ENCODE results near the gene GRXCR1.

Gene GRXCR1

DNA sequence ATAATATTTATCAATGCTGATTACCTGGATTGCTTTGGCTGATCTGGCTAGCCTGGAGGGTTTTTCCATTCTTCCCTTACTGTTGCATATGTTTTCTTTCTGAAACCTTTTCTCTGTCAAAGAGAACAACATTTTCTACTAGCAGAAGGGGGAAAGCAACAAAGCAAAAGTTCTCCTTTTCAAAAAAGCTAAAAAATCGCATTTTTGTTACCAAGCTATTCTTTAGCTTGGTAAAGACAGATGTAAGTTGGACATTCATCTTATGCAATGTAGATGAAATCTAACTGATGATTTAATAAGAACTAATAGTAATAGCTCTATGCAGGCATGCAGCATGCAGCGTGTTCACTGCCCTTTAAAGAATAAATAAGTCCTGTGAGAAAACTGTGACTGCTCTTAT lies at the start of gene GRXCR1:
GRXCR1 (plus strand) TSS at position 301 of the 400 bp plus-strand sequence. CDS start 554 bp downstream, outside the sequence.
- no peaks in the 10 kb centered on the region for H3K4me1 ChIP-seq (ENCODE audit: control insufficient read depth in 2 of 2, insufficient read depth in 2 of 2, low read length in 2 of 2)
- no peak within 1 kb of the TSS for H3K27ac ChIP-seq (ENCODE audit: low read depth in 2 of 2, low read length in 2 of 2)
- no peak within 1 kb of the TSS for H3K4me3 ChIP-seq (ENCODE audit: low read length in 2 of 2)
- no peaks in the 10 kb centered on the region for H3K27me3 ChIP-seq (ENCODE audit: control insufficient read depth in 2 of 2, insufficient read depth in 2 of 2, low read length in 2 of 2)
- H3K9ac ChIP-seq (ENCODE audit: low read depth in 1 of 2, low read length in 2 of 2), result no peak within 1 kb of the TSS
- no peaks in the 10 kb centered on the region for H3K9me3 ChIP-seq (ENCODE audit: control insufficient read depth in 2 of 2, low read length in 2 of 2)
- no peaks in the 10 kb centered on the region for H3K36me3 ChIP-seq (ENCODE audit: control insufficient read depth in 2 of 2, insufficient read depth in 2 of 2, low read length in 2 of 2)

DNA sequence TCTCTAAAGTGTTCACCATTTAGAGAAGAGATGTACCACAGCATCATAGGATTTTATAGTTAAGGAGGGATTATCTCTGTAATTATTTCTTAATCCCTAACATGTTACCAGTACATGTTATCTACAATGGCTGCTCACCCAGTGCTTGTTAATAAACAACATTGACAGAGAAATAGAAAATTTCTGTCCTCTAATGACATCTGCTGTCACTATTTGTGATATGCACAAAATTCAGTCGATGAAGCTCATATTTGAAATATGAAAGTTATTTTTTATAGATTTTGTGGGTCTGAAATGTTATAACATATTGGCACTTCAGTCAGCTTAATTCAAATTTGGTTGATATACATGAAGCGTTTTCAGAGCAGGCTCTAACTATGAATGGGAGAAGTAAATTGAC lies 48.8 kb upstream of the GRXCR1 start:
- Histone ChIP-seq H3K9me3 (ENCODE audit: control insufficient read depth in 2 of 2, low read length in 2 of 2) (no peaks in the 10 kb centered on the region), H3K4me1 (ENCODE audit: control insufficient read depth in 2 of 2, insufficient read depth in 2 of 2, low read length in 2 of 2) (no peaks in the 10 kb centered on the region), H3K27ac (ENCODE audit: low read depth in 2 of 2, low read length in 2 of 2) (no peak overlapping the region), H3K36me3 (ENCODE audit: control insufficient read depth in 2 of 2, insufficient read depth in 2 of 2, low read length in 2 of 2) (no peaks in the 10 kb centered on the region), H3K4me3 (ENCODE audit: low read length in 2 of 2) (no peak overlapping the region), H3K27me3 (ENCODE audit: control insufficient read depth in 2 of 2, insufficient read depth in 2 of 2, low read length in 2 of 2) (no peaks in the 10 kb centered on the region), H3K9ac (ENCODE audit: low read depth in 1 of 2, low read length in 2 of 2) (no peak overlapping the region)

DNA sequence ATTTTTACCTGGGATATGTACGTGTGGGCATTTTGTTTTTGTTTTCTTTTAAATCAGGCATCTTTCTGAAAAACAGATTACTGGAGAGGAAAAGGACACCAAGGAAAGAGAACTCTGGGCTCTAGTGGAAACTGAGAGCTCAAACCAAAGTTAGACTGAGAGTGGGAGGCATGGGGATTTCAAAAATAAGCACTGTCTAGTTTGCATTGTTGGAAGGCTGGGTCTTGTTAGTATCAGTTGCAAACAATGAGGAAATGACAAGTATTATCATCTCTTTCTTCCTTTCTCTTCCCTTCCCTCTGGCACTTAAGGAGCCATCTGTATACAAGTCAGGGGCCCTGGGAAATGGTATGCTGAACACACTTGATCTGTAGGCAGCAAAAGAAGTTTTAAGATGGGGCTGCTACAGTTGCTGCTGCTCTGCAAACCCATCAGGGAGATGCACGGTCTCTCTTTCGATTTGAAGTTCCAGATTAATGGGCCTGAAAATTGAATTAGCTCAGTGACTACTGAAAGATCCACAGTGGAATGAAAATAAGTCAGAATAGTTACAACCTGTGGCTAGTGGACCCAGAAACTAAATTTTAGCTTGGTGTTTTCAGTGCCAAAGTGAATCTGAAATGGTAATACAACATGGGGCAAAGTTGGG lies 48.0 kb upstream of the GRXCR1 start:
- no peak overlapping the region for H3K27ac ChIP-seq (ENCODE audit: low read depth in 2 of 2, low read length in 2 of 2)
- H3K9ac ChIP-seq (ENCODE audit: low read depth in 1 of 2, low read length in 2 of 2), result no peak overlapping the region
- H3K36me3 ChIP-seq (ENCODE audit: control insufficient read depth in 2 of 2, insufficient read depth in 2 of 2, low read length in 2 of 2), result no peaks in the 10 kb centered on the region
- no peaks in the 10 kb centered on the region for H3K4me1 ChIP-seq (ENCODE audit: control insufficient read depth in 2 of 2, insufficient read depth in 2 of 2, low read length in 2 of 2)
- H3K4me3 ChIP-seq (ENCODE audit: low read length in 2 of 2), result no peak overlapping the region
- H3K9me3 ChIP-seq (ENCODE audit: control insufficient read depth in 2 of 2, low read length in 2 of 2), result no peaks in the 10 kb centered on the region
- H3K27me3 ChIP-seq (ENCODE audit: control insufficient read depth in 2 of 2, insufficient read depth in 2 of 2, low read length in 2 of 2), result no peaks in the 10 kb centered on the region

DNA sequence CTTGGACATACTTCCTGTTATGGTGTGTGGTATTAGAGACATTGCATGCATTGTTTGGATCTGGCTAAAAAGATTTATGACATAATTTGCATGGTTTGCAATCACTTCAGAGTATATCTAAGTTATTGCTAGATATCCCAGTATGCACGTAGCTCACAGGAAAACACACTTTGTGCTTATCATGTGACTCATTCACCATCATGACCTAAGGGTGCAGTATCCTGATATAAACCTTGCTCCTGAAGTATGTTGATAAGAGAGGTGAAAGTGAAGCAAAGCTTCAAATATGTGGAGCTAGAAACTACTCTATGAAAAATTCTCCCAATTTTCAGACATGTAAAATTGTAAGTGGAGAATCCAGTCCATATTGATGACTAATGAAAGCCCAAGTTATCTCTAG lies 46.9 kb upstream of the GRXCR1 start:
- peaks cover 0 to under 1% of the 10 kb centered on the region in 2 donors for H3K9me3 ChIP-seq (ENCODE audit: control insufficient read depth in 2 of 2, low read length in 2 of 2)
- no peak overlapping the region for H3K9ac ChIP-seq (ENCODE audit: low read depth in 1 of 2, low read length in 2 of 2)
- H3K27ac ChIP-seq (ENCODE audit: low read depth in 2 of 2, low read length in 2 of 2), result no peak overlapping the region
- no peaks in the 10 kb centered on the region for H3K27me3 ChIP-seq (ENCODE audit: control insufficient read depth in 2 of 2, insufficient read depth in 2 of 2, low read length in 2 of 2)
- no peaks in the 10 kb centered on the region for H3K36me3 ChIP-seq (ENCODE audit: control insufficient read depth in 2 of 2, insufficient read depth in 2 of 2, low read length in 2 of 2)
- no peaks in the 10 kb centered on the region for H3K4me1 ChIP-seq (ENCODE audit: control insufficient read depth in 2 of 2, insufficient read depth in 2 of 2, low read length in 2 of 2)
- H3K4me3 ChIP-seq (ENCODE audit: low read length in 2 of 2), result no peak overlapping the region

DNA sequence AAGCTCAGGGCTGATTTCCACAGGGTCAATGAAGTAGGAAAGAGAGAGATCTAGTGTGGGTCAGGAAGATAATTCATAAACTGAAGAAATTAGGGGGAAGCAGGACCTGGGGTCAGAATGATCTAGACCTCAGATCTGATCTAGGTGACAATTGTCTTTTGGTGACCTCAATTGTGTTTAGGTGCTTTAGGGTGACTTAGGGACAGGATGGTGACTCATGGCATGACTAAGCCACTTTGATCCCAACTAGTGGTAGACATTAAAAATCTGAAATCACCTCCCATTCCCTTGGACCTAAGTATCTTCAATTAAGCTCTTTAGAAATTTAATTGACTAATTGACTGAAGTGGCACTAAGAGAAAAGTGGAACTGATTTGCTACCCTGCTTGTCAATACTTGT lies 36.7 kb upstream of the GRXCR1 start:
- Histone ChIP-seq H3K36me3 (ENCODE audit: control insufficient read depth in 2 of 2, insufficient read depth in 2 of 2, low read length in 2 of 2) (no peaks in the 10 kb centered on the region), H3K9ac (ENCODE audit: low read depth in 1 of 2, low read length in 2 of 2) (no peak overlapping the region), H3K4me1 (ENCODE audit: control insufficient read depth in 2 of 2, insufficient read depth in 2 of 2, low read length in 2 of 2) (no peaks in the 10 kb centered on the region), H3K4me3 (ENCODE audit: low read length in 2 of 2) (no peak overlapping the region), H3K27me3 (ENCODE audit: control insufficient read depth in 2 of 2, insufficient read depth in 2 of 2, low read length in 2 of 2) (no peaks in the 10 kb centered on the region), H3K27ac (ENCODE audit: low read depth in 2 of 2, low read length in 2 of 2) (no peak overlapping the region), H3K9me3 (ENCODE audit: control insufficient read depth in 2 of 2, low read length in 2 of 2) (peaks cover 0 to under 1% of the 10 kb centered on the region in 2 donors)

DNA sequence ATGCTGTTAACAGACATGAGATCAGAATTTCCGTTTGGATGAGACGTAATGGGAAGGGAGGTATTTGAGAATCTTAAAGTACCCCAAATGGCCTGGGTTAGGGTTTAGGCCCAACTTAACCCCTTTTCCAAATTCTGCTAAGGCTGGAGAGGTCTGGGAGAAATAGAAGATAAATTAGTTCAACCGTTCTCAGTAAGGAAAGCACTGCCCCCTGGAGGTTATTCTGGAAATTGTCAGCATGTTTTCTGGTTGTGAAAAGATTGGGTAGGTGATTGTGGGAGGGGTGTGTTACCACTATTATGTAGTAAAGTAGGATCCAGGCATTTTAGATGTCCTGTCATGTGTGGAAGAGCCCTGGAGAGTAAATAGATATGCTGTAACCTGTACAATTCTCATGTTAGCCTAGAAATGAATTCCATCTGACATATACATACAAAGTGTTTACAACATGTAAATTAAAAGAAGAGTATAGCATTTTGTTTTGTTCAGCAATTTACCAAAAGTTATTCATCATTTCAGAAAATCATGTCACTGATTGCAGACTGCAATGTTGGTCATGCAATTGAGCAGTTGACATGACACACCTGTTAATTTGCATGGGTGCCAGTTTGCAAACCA lies 26.8 kb upstream of the GRXCR1 start:
- no peaks in the 10 kb centered on the region for H3K27me3 ChIP-seq (ENCODE audit: control insufficient read depth in 2 of 2, insufficient read depth in 2 of 2, low read length in 2 of 2)
- H3K27ac ChIP-seq (ENCODE audit: low read depth in 2 of 2, low read length in 2 of 2), result no peak overlapping the region
- no peaks in the 10 kb centered on the region for H3K9me3 ChIP-seq (ENCODE audit: control insufficient read depth in 2 of 2, low read length in 2 of 2)
- no peak overlapping the region for H3K9ac ChIP-seq (ENCODE audit: low read depth in 1 of 2, low read length in 2 of 2)
- no peaks in the 10 kb centered on the region for H3K4me1 ChIP-seq (ENCODE audit: control insufficient read depth in 2 of 2, insufficient read depth in 2 of 2, low read length in 2 of 2)
- H3K36me3 ChIP-seq (ENCODE audit: control insufficient read depth in 2 of 2, insufficient read depth in 2 of 2, low read length in 2 of 2), result no peaks in the 10 kb centered on the region
- no peak overlapping the region for H3K4me3 ChIP-seq (ENCODE audit: low read length in 2 of 2)

DNA sequence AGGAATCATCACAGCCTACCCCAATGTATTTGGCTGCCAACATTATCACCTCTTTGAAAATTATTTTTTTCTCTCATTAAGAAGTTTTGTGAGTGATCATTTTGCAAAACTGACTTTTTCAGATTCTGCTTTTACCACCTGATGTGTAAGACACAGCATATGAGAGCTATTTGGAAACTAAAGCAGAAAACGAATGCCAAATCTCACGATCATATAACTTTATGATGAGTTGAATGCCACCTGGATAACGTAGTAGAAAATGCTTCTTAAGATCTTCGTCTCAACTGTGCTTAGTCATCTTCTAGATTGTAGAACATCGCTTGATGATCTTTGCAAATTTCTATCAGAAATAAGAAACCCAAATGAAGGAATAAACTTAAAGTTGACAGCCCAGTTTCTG lies 21.3 kb upstream of the GRXCR1 start:
- H3K27me3 ChIP-seq (ENCODE audit: control insufficient read depth in 2 of 2, insufficient read depth in 2 of 2, low read length in 2 of 2), result no peaks in the 10 kb centered on the region
- no peak overlapping the region for H3K27ac ChIP-seq (ENCODE audit: low read depth in 2 of 2, low read length in 2 of 2)
- H3K4me1 ChIP-seq (ENCODE audit: control insufficient read depth in 2 of 2, insufficient read depth in 2 of 2, low read length in 2 of 2), result no peaks in the 10 kb centered on the region
- H3K9me3 ChIP-seq (ENCODE audit: control insufficient read depth in 2 of 2, low read length in 2 of 2), result no peaks in the 10 kb centered on the region
- H3K36me3 ChIP-seq (ENCODE audit: control insufficient read depth in 2 of 2, insufficient read depth in 2 of 2, low read length in 2 of 2), result no peaks in the 10 kb centered on the region
- H3K9ac ChIP-seq (ENCODE audit: low read depth in 1 of 2, low read length in 2 of 2), result no peak overlapping the region
- no peak overlapping the region for H3K4me3 ChIP-seq (ENCODE audit: low read length in 2 of 2)

DNA sequence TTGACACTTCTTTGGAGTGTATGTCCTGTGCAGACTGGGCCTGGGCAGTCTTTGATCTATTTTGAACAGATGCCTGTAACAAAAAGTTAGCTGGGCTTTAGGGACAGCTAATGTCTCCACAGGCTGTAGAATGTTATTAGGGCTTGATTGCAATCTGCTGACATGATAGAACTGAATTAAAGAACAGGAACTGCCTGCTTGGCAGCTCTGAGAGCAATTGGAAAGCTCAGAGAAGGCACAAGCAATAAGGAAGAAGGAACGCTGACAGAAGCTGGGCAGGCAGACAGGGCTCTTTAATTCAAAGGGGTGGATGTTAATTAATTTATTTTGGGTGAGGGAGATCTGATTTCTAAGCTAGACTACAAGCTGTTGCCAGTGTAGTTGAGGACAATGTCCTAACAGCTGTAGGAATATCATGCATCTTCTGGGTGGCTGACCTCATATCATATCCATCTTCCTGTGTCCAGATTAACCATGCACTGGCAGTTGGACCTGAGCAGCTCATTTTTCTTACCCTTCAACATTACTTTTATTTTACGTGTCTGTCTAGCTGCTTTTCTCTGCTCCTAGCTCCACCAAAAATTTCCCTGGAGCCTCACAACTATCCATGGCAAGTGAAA lies 20.7 kb upstream of the GRXCR1 start:
- H3K9ac ChIP-seq (ENCODE audit: low read depth in 1 of 2, low read length in 2 of 2), result no peak overlapping the region
- no peaks in the 10 kb centered on the region for H3K36me3 ChIP-seq (ENCODE audit: control insufficient read depth in 2 of 2, insufficient read depth in 2 of 2, low read length in 2 of 2)
- no peak overlapping the region for H3K4me3 ChIP-seq (ENCODE audit: low read length in 2 of 2)
- no peak overlapping the region for H3K27ac ChIP-seq (ENCODE audit: low read depth in 2 of 2, low read length in 2 of 2)
- no peaks in the 10 kb centered on the region for H3K9me3 ChIP-seq (ENCODE audit: control insufficient read depth in 2 of 2, low read length in 2 of 2)
- H3K4me1 ChIP-seq (ENCODE audit: control insufficient read depth in 2 of 2, insufficient read depth in 2 of 2, low read length in 2 of 2), result no peaks in the 10 kb centered on the region
- H3K27me3 ChIP-seq (ENCODE audit: control insufficient read depth in 2 of 2, insufficient read depth in 2 of 2, low read length in 2 of 2), result no peaks in the 10 kb centered on the region

DNA sequence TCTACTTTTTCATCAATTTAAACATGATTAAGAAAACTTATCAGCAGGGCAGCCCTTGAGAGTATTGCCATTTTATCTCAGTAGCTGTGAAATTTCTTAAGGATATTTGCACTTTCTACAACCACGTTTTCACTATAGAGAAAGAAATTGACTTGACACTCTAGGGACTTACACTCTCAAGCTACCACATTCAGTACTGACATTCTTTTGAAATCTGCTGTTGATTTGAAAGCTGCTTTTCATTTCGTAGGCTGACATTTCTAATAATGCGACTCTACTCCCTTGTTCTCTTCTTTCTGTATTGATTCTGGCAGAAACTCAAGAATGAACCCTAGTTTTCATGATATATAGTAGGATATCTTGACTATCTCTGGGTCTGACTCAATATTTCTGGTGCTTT lies 13.7 kb upstream of the GRXCR1 start:
- no peaks in the 10 kb centered on the region for H3K9me3 ChIP-seq (ENCODE audit: control insufficient read depth in 2 of 2, low read length in 2 of 2)
- no peaks in the 10 kb centered on the region for H3K27me3 ChIP-seq (ENCODE audit: control insufficient read depth in 2 of 2, insufficient read depth in 2 of 2, low read length in 2 of 2)
- no peak overlapping the region for H3K9ac ChIP-seq (ENCODE audit: low read depth in 1 of 2, low read length in 2 of 2)
- no peaks in the 10 kb centered on the region for H3K4me1 ChIP-seq (ENCODE audit: control insufficient read depth in 2 of 2, insufficient read depth in 2 of 2, low read length in 2 of 2)
- no peaks in the 10 kb centered on the region for H3K36me3 ChIP-seq (ENCODE audit: control insufficient read depth in 2 of 2, insufficient read depth in 2 of 2, low read length in 2 of 2)
- no peak overlapping the region for H3K4me3 ChIP-seq (ENCODE audit: low read length in 2 of 2)
- no peak overlapping the region for H3K27ac ChIP-seq (ENCODE audit: low read depth in 2 of 2, low read length in 2 of 2)

DNA sequence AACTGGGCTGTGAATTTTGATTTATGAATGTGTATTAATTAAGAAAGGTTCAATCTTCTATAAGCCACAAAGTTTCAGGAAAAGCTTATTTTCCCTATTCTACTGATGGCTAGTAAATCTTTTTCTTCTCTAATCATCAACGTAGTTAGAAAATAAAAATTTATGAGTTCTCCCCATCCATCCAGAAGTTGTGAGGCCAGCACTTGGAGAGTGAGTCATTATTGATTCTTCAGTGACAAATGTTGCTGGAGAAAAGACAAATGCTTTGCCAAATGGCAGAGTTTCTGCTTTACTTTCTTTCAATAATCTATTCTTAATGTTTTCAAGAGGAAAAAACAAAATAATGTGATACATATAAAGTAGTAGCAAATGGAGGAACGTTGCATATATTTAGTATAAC lies 11.3 kb upstream of the GRXCR1 start:
- Histone ChIP-seq H3K27me3 (ENCODE audit: control insufficient read depth in 2 of 2, insufficient read depth in 2 of 2, low read length in 2 of 2) (no peaks in the 10 kb centered on the region), H3K4me3 (ENCODE audit: low read length in 2 of 2) (no peak overlapping the region), H3K4me1 (ENCODE audit: control insufficient read depth in 2 of 2, insufficient read depth in 2 of 2, low read length in 2 of 2) (no peaks in the 10 kb centered on the region), H3K27ac (ENCODE audit: low read depth in 2 of 2, low read length in 2 of 2) (no peak overlapping the region), H3K9ac (ENCODE audit: low read depth in 1 of 2, low read length in 2 of 2) (no peak overlapping the region), H3K9me3 (ENCODE audit: control insufficient read depth in 2 of 2, low read length in 2 of 2) (no peaks in the 10 kb centered on the region), H3K36me3 (ENCODE audit: control insufficient read depth in 2 of 2, insufficient read depth in 2 of 2, low read length in 2 of 2) (no peaks in the 10 kb centered on the region)
